ENCODE results near the gene PDE4D. TPM values are rescaled to one million over a fixed set of nuclear protein-coding genes. Genes with fewer than 3 reads are reported as not detected.

PDE4D gene
- total and polyA plus RNA-seq, 8 donors: 1.5 to 7.1 (median 3.1) TPM

DNA sequence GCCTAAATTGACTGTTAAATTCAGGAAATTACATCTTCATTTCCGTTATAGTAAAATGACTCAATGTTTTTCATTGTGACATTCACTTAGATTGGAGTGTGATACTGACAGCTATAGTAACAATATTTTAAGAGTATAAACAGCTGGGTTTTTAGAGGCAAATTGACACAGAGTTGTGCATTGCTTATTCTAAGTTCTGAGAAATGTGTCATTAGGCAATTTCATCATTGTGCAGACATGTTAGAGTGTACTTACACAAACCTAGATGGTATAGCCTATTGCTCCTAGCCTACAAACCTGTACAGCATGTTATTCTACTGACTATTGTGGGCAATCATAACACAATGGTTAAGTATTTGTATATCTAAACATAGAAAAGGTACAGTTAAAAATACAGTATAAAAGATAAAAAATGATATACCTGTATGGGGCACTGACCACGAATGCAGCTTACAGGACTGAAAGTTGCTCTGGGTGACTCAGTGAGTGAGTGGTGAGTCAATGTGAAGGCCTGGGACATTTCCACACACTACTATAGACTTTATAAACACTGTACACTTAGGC is 132.7 kb downstream of the PDE4D start:
- TF ChIP-seq, protein P1, sequence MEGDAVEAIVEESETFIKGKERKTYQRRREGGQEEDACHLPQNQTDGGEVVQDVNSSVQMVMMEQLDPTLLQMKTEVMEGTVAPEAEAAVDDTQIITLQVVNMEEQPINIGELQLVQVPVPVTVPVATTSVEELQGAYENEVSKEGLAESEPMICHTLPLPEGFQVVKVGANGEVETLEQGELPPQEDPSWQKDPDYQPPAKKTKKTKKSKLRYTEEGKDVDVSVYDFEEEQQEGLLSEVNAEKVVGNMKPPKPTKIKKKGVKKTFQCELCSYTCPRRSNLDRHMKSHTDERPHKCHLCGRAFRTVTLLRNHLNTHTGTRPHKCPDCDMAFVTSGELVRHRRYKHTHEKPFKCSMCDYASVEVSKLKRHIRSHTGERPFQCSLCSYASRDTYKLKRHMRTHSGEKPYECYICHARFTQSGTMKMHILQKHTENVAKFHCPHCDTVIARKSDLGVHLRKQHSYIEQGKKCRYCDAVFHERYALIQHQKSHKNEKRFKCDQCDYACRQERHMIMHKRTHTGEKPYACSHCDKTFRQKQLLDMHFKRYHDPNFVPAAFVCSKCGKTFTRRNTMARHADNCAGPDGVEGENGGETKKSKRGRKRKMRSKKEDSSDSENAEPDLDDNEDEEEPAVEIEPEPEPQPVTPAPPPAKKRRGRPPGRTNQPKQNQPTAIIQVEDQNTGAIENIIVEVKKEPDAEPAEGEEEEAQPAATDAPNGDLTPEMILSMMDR (IDR thresholded peaks at IDR 0.05): no peak
- ATAC-seq (peak in 2 of 4 donors; percentile 48 to 63), FAIRE-seq (no peak), DNase-seq (no peak)
- H3K9me3 ChIP-seq: no peaks in the 10 kb centered on the region
- no peak overlapping the region for H3K4me3 ChIP-seq
- no peaks in the 10 kb centered on the region for H3K36me3 ChIP-seq
- H3K27ac ChIP-seq: no peak overlapping the region
- no peaks in the 10 kb centered on the region for H3K27me3 ChIP-seq
- peaks cover 0 to 13% (median 8%) of the 10 kb centered on the region in 3 donors for H3K4me1 ChIP-seq
- intact Hi-C loops (cut with DNase I): no loop called here
- WGBS, 2 donors: 62 to 69% methylated on average over 2 of the region's 2 CpGs

DNA sequence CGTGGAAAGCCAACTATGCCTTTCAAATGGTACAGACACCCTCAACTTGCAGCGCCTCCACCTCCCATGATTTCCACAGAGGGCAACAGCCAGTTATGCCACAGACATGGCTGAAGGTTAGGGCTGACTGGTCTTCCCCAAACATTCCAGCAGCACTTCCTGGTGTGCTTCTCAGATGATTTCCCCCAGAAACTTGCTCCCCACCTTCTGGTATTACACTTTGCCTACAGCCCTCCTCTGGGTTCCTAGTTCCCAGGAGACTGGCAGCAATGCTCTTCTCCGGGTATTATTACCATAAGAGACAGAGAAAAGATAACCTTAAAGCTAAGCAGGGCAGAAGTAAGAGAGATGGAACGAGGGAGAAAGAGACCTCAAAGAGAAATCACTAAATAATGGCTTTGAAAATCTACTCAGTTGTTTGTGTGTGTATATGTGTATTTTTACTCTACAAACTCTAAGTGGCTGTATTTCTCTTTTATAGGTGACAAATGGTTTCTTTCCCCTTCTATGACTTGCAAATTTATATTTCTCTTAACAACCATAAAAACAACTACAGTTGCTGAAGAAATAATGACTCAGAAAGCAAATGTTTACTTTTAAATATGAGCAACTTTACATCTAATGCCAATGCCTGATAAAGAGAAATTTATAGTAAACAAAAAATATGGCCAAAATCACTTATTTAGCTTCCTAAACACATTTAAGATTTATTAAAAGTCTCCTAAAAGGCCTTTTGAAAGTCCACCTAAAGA is 133.8 kb downstream of the PDE4D start:
- 81 to 82% methylated on average over 4 of the region's 4 CpGs for WGBS, 2 donors
- intact Hi-C loops (cut with DNase I): no loop called here
- ATAC-seq: peak in 2 of 4 donors; percentile 56 to 76
- no peak for FAIRE-seq
- no peaks in the 10 kb centered on the region for H3K36me3 ChIP-seq
- peaks cover 0 to 13% (median 8%) of the 10 kb centered on the region in 3 donors for H3K4me1 ChIP-seq
- H3K27ac ChIP-seq: peak overlapping the region in 1 of 4 donors; percentile 15
- H3K4me3 ChIP-seq: no peak overlapping the region
- no peaks in the 10 kb centered on the region for H3K9me3 ChIP-seq
- DNase-seq: no peak
- TF ChIP-seq, protein P1 (IDR thresholded peaks at IDR 0.05): no peak
- H3K27me3 ChIP-seq: no peaks in the 10 kb centered on the region

DNA sequence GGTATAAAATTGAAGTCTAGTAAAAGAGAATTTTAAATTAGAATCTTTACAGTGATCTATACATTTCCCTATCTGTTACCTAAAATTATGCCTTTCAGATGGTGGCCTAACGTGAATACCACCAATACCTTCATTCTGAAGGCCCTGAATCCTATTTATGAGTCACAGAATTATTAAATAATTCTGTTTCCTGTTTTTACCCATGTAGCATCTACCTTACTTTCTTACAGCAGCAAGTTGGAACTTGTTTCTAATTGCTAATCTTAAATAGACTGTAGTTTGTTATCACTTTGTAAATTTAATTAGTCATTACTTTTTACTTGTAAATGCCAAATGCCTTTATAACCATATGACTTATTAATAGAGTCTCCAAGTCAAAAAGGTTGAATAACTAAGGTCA is 135.0 kb downstream of the PDE4D start:
- no peaks in the 10 kb centered on the region for H3K27me3 ChIP-seq
- H3K9me3 ChIP-seq: no peaks in the 10 kb centered on the region
- intact Hi-C loops (cut with DNase I): no loop called here
- FAIRE-seq (no peak), DNase-seq (no peak), ATAC-seq (no peak)
- H3K36me3 ChIP-seq: no peaks in the 10 kb centered on the region
- no peak overlapping the region for H3K4me3 ChIP-seq
- no peak overlapping the region for H3K27ac ChIP-seq
- 84 to 90% methylated on average over 1 of the region's 1 CpG for WGBS, 2 donors
- TF ChIP-seq, protein P1 (IDR thresholded peaks at IDR 0.05): no peak
- peaks cover 0 to 13% (median 8%) of the 10 kb centered on the region in 3 donors for H3K4me1 ChIP-seq

DNA sequence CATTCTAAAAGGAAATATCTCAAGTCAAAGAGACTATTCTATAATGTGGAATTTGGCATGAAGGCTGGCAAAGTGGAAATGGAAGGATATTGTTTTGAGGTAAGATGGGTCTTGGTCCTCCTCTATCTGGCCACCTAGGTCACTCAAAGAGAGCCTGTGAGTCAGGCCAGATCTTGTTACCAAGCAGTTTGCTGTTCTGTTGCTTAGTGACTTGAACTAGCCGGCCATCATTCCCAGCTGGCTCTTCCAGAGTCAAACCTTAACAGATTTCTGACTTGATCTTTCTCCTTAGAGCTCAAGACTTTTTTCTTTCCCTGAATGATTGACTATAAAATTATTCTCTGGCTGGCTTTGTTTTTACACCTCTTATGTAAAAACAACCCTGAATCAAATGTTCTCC is 136.1 kb downstream of the PDE4D start:
- no peak overlapping the region for H3K4me3 ChIP-seq
- TF ChIP-seq, protein P1 (IDR thresholded peaks at IDR 0.05): no peak
- H3K27me3 ChIP-seq: no peaks in the 10 kb centered on the region
- DNase-seq (no peak), ATAC-seq (peak in 1 of 4 donors; percentile 36), FAIRE-seq (no peak)
- peaks cover 0 to 13% (median 8%) of the 10 kb centered on the region in 3 donors for H3K4me1 ChIP-seq
- intact Hi-C loops (cut with DNase I): no loop called here
- H3K36me3 ChIP-seq: no peaks in the 10 kb centered on the region
- WGBS, 2 donors: 81 to 82% methylated on average over 1 of the region's 1 CpG
- no peak overlapping the region for H3K27ac ChIP-seq
- no peaks in the 10 kb centered on the region for H3K9me3 ChIP-seq

Data from pancreas (tissue), 10 donors.